NCI-H2107 treated with DMSO at 0.1 percent for 48 hours (cell line): ENCODE results near the gene MEGF11.
"Not testable (repeated sequence)": the region's sequence is repeated elsewhere in the genome, so short reads cannot be mapped to it uniquely, and the experiment has no call there.

Experiments used
- DNase-seq: peaks from one replicate; lab custom pipeline; 2025; ENCODE audit not compliant: unreplicated experiment; lab: John Stamatoyannopoulos, UW

The MEGF11 gene

DNA sequence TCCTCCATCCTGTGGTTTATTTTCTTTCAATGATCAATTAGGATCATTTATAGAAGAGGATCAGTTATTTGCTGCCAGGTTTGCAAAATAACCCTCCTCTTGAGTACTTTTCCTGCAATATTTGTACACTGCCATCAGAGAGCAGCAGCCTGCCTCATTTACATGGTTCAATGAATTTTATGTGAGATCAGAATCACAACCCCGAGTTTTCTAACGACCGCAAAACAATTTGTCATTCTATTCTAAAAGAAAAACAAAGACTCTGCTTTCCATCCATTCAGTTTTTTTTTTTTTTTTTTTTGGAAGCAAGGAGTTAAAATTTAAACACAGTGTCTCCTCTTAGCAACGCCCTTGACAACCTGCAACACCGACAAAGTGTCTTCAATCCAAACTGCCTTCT, 237.4 kb downstream of the MEGF11 start:
- DNase-seq: no peak

DNA sequence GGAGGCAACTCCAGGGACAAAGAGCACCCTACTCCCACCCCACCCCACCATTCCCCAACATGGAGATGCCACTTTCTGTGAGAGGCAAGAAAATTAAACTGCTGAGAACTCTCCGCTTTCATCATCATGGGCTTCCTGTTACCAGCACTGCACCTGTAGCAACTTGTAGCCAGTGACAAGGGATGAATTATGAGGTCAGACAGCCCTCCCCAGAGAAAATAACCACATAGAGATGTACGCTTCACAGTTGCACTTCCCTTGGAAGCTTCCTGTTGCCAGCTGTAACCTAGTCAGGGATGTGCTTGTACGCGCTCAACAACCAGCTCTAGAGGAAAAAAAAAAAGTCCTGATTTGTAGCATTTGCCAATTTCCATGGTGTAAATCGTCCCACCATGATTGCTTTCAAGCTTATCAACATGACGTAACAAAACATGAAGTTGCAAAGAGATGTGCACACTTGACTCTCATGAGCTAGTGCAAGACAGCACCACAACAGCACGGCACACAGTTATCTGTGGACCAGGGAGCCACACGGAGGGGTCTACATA, 238.8 kb downstream of the MEGF11 start:
- no peak for DNase-seq

GRCh38 chr15:66014022-66014421, 239.5 kb downstream of the MEGF11 start:
- no peak for DNase-seq

GRCh38 chr15:66008940-66009562, 244.5 kb downstream of the MEGF11 start:
- no peak for DNase-seq

DNA sequence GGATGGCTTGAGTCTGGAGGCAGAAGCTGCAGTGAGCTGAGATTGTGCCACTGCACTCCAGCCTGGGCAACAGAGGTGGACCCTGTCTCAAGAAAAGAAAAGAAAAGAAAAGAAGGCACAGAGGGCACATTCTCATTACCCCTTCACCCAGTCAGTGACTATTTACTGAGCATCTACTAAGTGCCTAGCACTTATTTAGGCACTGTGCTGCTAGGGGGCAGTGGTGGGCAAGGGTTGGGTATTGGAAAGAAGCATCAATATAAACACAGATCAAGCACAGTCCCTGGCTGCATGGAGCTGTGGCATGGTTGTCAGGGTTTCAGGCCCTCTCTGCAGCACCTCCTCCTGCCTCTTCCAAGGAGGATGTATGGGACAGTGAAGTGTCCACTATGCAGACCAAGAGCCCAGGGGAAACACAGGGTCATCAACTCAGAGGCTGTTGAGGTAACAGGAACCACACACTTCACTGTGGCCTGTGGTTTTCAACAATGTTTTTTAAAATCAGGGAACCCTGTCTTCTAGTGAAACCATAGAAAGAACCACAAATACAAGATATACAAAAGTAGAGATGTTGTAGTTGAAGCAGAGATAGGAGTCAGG, 245.8 kb downstream of the MEGF11 start:
- no peak for DNase-seq

GRCh38 chr15:66006986-66007385, 246.6 kb downstream of the MEGF11 start:
- no peak for DNase-seq

- DNase-seq: no peak
These were observed 248.8 kb downstream of the MEGF11 start for GRCh38 chr15:66004618-66005262.

- DNase-seq: not testable (repeated sequence)
These were observed 250.4 kb downstream of the MEGF11 start for GRCh38 chr15:66003129-66003528.

- no peak for DNase-seq
These were observed 251.7 kb downstream of the MEGF11 start for GRCh38 chr15:66001717-66002426.

- DNase-seq: no peak
These were observed 252.5 kb downstream of the MEGF11 start for GRCh38 chr15:66001042-66001441.

DNA sequence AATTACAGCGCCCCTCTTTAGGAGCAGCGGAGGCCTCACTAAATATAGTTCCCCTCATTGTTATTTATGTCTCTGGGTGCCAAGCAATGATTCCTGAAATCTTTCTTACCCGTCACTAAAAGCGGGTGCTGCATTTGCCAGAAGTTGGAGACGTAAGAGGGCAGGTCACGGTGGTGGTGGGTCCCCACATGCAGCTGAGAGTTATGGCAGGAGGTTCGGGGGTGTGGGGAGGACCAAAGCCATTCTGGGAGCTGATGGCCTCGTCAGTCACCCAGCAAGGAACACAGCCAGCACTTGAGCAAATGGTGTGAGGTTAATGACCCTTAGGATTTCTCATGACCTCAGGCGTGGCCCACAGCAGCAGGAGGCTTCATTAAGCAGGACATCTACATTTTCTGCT, 255.1 kb downstream of the MEGF11 start:
- no peak for DNase-seq

DNA sequence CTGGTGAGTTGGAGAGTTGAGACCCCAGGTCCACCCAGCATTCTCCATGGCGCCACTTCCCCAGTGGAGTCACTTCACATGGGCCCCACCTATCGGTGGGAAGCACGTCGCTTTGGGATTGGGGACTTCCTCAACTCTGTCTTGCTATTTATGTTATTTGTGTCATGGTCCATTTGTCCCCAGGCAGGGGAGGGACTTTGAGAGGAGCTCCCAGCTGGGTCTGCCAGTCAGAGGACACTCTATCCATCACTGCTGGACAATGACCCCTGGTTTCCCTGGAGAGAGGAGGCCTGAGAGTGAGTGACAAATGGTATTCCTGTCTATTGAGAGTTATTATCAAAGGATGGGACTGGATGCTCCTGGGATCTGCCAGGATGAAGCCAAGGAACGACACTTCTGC, 256.6 kb downstream of the MEGF11 start:
- DNase-seq: no peak

- no peak for DNase-seq
These were observed 258.7 kb downstream of the MEGF11 start for GRCh38 chr15:65994832-65995231.

- DNase-seq: no peak
These were observed 259.8 kb downstream of the MEGF11 start for GRCh38 chr15:65993762-65994161.

DNA sequence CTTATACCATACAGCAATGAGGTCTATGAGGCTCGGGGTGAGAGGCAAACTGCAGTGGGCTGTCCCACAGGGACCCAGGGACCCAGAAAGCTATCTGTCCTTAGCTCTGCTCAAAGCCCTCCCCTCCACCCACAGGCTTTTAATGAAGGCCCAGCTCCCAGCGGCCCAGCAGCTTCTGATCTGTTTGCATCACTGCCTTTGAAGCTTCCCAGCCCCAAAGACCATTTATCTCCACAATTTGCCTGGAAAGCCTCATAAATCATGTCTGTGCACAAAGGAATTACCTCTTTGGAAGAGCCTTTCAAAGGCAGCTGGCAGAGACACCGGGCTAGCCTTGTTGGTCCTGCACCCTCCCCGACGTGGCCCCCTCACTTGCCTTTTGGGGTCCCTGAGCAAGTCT, 260.3 kb downstream of the MEGF11 start:
- DNase-seq: no peak

- DNase-seq: no peak
These were observed 261.6 kb downstream of the MEGF11 start for GRCh38 chr15:65991721-65992483.

GRCh38 chr15:65990298-65990981, 263.1 kb downstream of the MEGF11 start:
- DNase-seq: no peak

GRCh38 chr15:65987100-65987499, 266.4 kb downstream of the MEGF11 start:
- DNase-seq: no peak

DNA sequence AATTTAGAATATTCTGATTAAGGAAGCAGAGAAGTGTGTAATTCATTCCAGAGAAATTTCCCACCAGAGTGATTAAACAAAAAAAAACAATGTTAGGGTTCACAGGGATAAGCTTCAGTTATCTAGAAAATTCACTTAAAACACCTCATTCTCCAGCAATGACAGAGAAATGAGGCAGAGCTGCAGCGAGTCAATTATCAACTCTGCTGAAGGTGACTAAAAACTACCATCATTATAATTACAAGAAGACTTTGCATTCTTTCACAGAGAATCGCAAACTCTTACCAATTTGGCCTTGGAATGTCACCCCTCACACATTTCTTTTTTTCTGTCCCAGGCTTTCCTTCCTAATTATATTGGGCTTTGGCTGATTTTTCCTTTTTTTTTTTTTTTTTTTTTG, 267.1 kb downstream of the MEGF11 start:
- DNase-seq: no peak

DNA sequence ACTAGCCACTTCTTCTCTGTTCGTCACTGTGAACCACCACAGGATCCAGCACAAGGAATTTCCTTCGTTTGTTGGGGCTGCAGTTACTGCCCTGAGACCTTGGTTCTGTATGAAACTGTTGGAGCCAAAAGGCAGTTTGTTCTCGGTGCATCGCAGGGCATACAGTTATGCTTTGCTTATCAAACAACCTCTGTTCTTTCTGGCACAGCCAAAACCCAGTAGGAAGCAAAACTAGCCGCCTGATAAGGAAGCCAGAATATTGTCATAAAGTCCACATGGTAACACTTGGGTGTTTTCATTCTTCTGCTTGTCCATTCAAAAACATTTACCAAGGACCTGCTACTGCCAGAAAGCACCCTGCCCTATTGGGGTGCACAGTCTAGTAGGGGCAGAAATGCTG, 268.2 kb downstream of the MEGF11 start:
- no peak for DNase-seq
